ENCODE data around the gene SEC14L2.
"Not testable (repeated sequence)": the region's sequence is repeated elsewhere in the genome, so short reads cannot be mapped to it uniquely, and the experiment has no call there.

The SEC14L2 gene

DNA sequence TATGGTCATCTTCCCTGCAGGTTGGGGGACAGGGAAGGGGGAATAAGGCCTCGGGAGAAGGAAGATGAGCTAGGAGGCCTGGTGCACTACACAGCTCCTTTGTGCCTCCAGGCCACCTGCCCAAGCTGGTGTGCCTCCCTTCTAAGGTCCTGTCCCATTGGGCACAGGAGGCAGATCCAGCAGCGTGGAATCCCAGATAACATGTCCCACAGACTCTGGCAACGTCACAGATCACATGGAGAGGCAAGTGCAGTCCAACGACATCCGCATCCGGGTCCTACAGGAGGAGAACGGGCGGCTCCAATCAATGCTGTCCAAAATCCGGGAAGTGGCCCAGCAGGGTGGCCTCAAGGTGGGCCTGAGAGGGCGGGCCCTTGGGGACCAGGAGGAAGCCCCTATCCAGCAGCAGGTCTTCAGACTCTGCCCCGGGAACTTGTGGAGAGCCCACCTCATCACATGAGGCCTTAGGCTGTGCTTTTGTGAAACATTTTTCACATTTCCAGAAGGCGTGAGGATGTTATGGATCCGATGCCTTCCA lies 21.4 kb upstream of the SEC14L2 start:
- no peak for DNase-seq (ENCODE audit: low read depth)

- no peak for DNase-seq (ENCODE audit: low read depth)
Observed at GRCh38 chr22:30380011-30380410, 16.8 kb upstream of the SEC14L2 start.

- DNase-seq (ENCODE audit: low read depth): no peak
Observed at GRCh38 chr22:30381264-30381663, 15.6 kb upstream of the SEC14L2 start.

GRCh38 chr22:30382340-30382739 lies 14.5 kb upstream of the SEC14L2 start:
- no peak for DNase-seq (ENCODE audit: low read depth)

DNA sequence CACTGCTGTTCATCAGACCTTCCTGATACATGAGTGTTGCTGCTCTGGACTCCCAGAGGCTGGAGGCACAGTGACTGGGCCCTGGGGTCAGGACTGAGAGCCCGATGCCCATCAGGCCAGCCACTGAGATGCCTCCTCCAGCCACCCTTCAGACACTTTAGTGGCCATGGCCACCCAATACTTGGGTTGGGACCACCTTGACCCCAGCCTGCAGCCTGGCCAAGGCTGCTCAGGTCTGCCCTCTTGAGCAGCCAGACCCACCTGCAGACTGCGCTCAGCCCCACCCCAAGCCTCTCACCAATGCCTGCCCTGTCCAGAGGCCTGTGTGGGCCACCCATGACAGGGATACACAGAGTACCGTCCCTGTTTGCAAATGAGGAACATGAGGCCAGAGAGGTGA lies 13.8 kb upstream of the SEC14L2 start:
- no peak for DNase-seq (ENCODE audit: low read depth)

GRCh38 chr22:30385942-30386341 lies 10.9 kb upstream of the SEC14L2 start:
- no peak for DNase-seq (ENCODE audit: low read depth)

DNA sequence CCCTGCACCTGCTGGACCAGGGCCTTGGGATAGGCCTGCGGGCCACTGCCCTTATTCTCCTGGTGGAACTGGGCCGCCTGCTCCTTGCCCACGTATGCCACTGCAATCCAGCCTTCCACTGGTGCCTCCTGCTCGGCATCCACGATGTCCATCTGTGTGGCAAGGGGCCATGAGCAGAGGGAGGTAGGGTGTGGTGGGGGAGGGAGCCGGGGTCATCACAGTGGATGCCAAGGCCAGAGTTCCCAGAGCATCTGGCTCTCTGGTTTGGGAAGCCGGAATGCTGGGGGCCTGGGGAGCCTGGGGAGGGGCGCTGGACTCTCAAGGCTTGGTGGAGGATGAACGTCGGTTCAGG lies 10.2 kb upstream of the SEC14L2 start:
- no peak for DNase-seq (ENCODE audit: low read depth)

GRCh38 chr22:30386960-30387827 lies 9.6 kb upstream of the SEC14L2 start, which contains the start of gene RNF215:
TSS of gene RNF215 (minus strand) at chr22:30387411. CDS start at chr22:30387313, 98 bp downstream.
- DNase-seq (ENCODE audit: low read depth): peak; percentile 70

- peak; percentile 73 for DNase-seq (ENCODE audit: low read depth)
Observed at GRCh38 chr22:30390974-30391691, 5.7 kb upstream of the SEC14L2 start.

DNA sequence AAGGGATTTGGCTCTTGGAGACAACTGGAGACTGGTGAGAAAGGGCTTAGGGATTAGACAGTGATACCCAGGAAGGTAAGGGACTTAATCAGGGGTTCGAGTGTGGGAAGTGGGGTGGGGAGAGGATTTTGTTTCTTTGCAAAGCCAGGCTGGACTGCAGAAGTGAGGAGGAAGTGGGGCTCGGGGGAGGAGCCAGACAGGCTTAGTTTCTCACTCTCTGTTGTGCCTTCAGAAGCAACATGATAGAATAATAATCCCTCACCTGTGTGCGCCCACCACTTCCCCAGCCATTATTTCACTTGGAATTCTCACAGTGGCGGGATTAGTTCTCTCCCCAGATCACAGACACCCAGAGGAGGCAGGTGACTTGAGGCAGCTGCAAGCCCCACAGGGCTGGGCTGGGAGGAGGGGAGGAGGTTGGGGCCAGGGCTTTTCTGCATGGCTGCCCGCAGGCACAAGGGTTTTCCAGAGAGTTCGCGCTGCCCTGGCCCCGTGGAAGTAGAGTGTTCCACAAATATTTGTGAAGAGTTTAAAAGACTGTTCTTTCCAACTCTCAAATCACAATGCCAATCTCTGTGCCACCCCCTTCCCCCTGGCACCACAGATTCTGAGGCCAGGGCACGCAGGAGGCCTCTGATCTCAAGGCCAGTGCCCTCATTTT lies 4.0 kb upstream of the SEC14L2 start:
- DNase-seq (ENCODE audit: low read depth): no peak

DNA sequence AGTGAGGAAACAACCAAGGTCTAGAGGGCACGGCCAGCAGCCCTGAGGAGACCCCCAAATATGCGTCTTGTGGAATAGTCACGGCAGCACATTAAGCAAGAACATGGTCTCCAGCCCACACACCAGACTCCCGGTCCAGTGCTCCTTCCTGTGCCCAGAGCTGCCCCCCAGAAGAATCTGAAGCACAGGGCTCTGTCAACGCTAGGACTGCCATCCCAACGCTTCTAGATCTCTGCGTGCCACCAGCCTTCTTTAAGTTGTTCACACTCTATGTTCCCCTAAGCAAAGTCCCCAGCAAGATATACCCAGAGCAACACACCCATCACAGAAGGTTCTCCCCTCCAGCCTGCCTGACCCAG lies 3.5 kb upstream of the SEC14L2 start:
- no peak for DNase-seq (ENCODE audit: low read depth)

GRCh38 chr22:30393885-30394284 lies 2.9 kb upstream of the SEC14L2 start:
- DNase-seq (ENCODE audit: low read depth): no peak

GRCh38 chr22:30397656-30398635 lies 1.1 kb downstream of the SEC14L2 start:
- no peak for DNase-seq (ENCODE audit: low read depth)

DNA sequence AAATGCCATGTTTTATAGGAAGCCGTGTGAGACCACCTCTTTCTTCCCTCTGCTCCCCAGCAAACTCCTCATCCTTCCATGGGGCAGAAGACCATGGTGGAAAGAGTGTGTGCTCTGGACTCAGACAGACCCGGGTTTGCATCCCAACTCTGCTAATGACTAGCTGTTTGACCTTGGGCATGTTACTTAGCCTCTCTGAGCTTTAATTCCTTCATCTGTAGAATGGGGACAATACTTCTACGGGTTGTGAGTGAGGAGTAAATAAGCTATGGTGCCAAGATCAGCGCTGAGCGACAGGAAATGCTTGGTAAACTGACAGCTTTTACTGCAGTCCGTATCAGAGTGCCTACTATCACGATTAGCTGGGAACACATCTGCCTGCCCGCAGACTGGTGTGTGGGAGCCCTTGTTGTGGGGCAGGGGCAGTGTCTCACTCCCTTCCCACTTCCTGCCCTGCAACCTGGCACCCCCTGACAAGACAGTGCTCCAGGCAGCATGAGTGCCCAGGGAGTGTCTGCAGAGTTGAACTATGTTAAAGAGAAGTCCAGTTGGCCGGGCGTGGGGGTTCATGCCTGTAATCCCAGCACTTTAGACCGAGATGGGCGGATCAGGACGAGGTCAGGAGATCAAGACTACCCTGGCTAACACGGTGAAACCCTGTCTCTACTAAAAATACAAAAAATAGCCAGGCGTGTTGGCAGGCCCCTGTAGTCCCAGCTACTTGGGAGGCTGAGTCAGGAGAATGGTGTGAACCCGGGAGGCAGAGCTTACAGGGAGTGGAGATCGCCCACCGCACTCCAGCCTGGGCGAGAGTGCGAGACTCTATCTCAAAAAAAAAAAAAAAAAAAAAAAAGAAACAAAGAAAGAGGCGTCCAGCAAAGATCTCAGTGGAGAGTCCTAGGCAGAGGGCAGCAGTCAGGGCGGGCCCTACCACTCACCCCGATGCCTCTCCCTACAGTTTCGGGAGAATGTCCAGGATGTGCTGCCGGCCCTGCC lies 2.2 kb downstream of the SEC14L2 start:
- no peak for DNase-seq (ENCODE audit: low read depth)

DNA sequence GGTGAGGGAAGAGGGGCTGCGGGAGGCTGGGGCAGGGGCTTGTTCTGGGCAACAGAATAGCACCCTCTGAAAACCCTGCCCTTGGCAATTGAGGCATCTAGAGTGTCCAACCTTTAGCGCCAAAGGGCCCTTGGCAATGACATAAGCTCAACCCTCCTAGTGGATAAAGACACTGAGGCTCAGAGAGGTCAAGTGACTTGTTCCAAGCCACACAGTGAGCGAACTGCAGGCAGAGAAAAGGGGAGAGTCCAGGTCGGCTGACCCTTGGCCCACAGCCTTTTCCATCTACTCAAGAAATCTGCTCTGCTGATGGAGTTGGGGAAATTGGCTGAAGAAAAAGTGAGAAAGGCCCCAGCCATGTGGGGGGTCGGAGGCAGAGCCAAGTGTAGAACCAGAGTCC lies 2.9 kb downstream of the SEC14L2 start:
- no peak for DNase-seq (ENCODE audit: low read depth)

- DNase-seq (ENCODE audit: low read depth): no peak
Observed at GRCh38 chr22:30400159-30400558, 3.3 kb downstream of the SEC14L2 start.

DNA sequence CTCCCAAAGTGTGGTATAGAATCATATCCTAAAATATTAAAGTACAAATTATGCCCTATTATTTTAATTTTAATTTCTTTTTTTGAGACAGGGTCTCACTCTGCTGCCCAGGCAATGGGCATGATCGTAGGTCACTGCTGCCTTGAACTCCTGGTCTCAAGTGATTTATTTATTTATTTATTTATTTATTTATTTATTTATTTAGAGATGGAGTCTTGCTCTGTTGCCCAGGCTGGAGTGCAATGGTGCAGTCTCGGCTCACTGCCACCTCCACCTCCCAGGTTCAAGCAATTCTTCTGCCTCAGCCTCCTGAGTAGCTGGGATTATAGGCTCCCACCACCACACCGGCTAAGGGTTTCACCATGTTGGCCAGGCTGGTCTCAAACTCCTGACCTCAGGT lies 4.2 kb downstream of the SEC14L2 start:
- DNase-seq (ENCODE audit: low read depth): not testable (repeated sequence)

- DNase-seq (ENCODE audit: low read depth): no peak
Observed at GRCh38 chr22:30402028-30402765, 5.4 kb downstream of the SEC14L2 start.

DNA sequence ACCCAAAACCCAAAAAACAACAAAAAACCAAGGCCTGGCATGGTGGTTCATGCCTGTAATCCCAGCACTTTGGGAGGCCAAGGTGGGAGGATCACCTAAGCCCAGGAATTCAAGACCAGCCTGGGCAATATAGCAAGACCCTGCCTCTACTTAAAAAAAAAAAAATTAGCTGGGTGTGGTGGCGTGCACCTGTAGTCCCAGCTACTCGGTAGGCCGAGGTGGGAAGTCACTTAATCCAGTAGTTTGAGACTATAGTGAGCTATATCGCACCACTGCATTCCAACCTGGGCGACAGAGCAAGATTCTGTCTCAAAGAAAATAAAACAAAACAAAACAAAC lies 5.9 kb downstream of the SEC14L2 start:
- not testable (repeated sequence) for DNase-seq (ENCODE audit: low read depth)

GRCh38 chr22:30404307-30404706 lies 7.5 kb downstream of the SEC14L2 start:
- no peak for DNase-seq (ENCODE audit: low read depth)
